ENCODE measurements around the gene HSPA9.

Gene HSPA9

DNA sequence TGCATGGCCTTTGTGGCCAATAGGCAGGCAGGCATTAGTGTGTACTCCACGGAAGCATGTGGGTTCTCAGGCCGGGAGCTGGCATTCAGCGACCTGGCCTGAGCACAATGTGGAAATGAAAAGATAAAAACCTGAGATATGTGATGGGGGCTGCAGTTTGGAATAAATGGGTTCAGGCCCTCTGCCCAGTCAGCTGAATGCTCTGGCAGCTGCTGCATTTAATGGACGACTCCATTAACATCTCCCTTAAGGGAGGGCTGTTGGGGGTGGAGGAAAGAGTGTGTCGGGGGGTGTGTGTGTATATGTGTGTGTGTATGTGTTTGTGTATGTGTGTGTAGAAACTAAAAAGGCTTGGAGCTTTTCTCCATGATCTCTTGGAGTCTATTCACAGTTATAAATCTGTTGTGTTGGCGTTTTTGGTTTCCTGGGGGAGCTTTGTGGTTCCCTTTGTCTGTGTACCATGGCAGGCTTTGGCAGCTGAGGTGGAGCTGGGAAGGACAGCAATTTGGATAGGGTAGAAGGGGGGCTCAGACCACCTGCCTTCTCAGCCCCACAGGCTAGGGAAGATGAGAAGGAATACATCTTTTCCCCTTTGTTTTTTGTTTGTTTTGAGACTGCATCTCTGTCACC lies 27.3 kb upstream of the HSPA9 start:
- DNase-seq (ENCODE audit: extremely low read depth, low read depth): no peak
- TF ChIP-seq, protein P1, sequence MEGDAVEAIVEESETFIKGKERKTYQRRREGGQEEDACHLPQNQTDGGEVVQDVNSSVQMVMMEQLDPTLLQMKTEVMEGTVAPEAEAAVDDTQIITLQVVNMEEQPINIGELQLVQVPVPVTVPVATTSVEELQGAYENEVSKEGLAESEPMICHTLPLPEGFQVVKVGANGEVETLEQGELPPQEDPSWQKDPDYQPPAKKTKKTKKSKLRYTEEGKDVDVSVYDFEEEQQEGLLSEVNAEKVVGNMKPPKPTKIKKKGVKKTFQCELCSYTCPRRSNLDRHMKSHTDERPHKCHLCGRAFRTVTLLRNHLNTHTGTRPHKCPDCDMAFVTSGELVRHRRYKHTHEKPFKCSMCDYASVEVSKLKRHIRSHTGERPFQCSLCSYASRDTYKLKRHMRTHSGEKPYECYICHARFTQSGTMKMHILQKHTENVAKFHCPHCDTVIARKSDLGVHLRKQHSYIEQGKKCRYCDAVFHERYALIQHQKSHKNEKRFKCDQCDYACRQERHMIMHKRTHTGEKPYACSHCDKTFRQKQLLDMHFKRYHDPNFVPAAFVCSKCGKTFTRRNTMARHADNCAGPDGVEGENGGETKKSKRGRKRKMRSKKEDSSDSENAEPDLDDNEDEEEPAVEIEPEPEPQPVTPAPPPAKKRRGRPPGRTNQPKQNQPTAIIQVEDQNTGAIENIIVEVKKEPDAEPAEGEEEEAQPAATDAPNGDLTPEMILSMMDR (IDR thresholded peaks at IDR 0.05; ENCODE audit: low read depth, low read length): no peak

- TF ChIP-seq, protein P1 (IDR thresholded peaks at IDR 0.05; ENCODE audit: low read depth, low read length): no peak
- DNase-seq (ENCODE audit: extremely low read depth, low read depth): peak; percentile 67
These were observed 26.2 kb upstream of the HSPA9 start for GRCh38 chr5:138601444-138601843.

DNA sequence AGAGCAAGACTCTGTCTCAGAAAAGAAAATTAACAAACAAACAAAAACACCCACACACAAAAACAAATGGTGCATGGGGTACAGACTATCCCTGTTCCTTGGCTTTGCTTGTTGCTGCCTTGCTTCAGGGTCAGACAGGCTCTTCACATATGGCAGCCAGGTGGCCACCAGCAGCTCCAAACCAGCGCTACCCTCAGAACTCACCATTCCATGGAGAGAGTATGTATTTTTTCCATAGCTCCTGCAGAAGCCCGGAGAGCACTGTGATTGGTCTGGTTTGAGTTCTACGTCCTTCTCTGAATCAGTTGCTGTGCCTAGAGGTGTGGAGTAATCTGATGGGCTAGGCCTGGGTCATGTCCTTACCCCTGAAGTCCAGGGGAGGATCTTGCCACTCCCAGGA lies 25.2 kb upstream of the HSPA9 start:
- TF ChIP-seq, protein P1 (IDR thresholded peaks at IDR 0.05; ENCODE audit: low read depth, low read length): no peak
- DNase-seq (ENCODE audit: extremely low read depth, low read depth): no peak

DNA sequence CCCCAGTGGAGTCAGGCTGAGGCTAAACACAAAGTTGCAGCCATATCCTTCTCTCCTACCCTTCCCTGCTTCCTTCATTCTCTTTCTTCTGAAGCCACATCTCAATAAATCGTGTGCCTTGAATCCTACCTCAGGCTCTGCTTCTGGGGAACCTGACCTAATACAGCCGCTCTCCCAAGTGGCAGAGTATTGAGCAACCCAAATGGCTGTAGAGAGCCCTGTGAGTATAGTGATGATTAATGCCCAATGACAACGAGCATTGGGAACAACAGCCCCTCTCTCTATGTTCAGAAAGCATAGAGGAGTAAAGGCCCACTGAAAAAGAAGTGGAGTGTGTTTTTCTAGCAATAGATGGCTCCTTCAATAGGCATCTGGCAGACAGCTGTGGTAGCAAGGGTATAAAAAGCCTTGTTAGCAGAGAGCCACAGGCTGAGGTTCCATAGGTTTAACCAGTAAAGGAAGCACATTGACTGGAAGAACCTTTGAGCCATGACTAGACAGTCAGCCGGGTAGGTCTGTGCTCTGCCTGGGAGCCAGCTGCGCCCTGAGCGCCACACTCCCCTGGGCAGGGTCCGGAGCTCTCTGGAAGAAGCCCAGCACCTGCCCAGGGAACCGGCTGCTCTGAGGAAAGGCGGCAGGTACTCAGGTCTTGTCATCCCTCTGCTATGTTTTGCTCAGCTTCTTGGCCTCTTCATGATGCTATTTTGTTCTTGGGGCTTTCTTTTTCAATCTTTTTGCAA lies 22.6 kb upstream of the HSPA9 start:
- TF ChIP-seq, protein P1 (IDR thresholded peaks at IDR 0.05; ENCODE audit: low read depth, low read length): no peak
- DNase-seq (ENCODE audit: extremely low read depth, low read depth): no peak

DNA sequence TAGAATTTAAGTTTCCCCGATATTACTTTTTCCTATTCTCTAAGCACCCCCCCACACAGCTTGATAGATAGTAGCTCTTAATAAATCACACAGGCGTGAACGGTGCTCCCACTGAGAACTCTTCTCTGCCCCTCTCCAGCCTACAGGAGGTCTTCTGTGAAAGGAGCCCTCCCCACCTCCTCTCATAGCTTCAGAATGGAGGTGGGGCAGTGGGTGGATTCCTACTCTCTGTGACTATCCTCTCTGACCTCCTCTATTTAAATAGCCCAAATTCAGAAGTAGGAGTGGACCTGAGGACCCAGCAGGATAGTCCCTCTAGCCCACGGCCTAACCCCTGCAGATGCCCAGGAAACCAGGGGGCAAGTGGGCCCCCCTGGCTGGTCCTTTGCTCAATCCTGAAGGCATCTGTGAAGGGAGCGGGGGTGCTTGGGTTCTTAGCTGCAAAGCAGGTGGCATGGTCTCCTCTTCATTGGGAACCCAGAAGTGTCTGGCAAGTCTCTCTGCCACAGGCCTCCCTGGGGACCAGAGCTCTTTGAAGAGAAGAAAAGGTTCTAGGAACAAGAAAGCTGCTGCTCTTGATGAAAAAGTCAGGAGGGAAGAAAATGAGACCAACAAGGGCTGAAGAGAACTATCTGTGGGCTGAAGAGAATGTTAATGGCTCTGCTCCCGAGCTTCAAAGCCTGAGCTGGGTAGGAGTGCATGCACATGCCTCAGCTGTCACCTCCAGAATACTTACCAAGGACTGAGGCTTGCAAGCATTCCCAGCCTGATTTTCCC lies 21.1 kb upstream of the HSPA9 start:
- TF ChIP-seq, protein P1 (IDR thresholded peaks at IDR 0.05; ENCODE audit: low read depth, low read length): no peak
- no peak for DNase-seq (ENCODE audit: extremely low read depth, low read depth)

- no peak for DNase-seq (ENCODE audit: extremely low read depth, low read depth)
- TF ChIP-seq, protein P1 (IDR thresholded peaks at IDR 0.05; ENCODE audit: low read depth, low read length): no peak; the same call in 1 of the 2 replicates
These were observed 20.1 kb upstream of the HSPA9 start for GRCh38 chr5:138595180-138595795.

Data from AG09319 (cell line).